ENCODE results near the gene SLC2A2. TPM values are rescaled to one million over a fixed set of nuclear protein-coding genes. Genes with fewer than 3 reads are reported as not detected.
A peak's percentile ranks its signal among the peaks of the same experiment; 100 is the strongest.

The SLC2A2 gene
- total RNA-seq, 1 experiment from 2014 or later = 4.6 TPM

GRCh38 chr3:171055336-171056178 lies 29.0 kb upstream of the SLC2A2 start:
- peak; percentile 44 to 56 for DNase-seq
- no peaks in the 10 kb centered on the region for H3K36me3 ChIP-seq (ENCODE audit: control insufficient read depth, insufficient read depth, low read length)
- POLR2A ChIA-PET = no interaction called here
- Mint-ChIP-seq H3K9me3 (ENCODE audit: unreplicated experiment) (no peaks in the 10 kb centered on the region), H3K4me3 (ENCODE audit: unreplicated experiment) (no peak overlapping the region), H3K27ac (ENCODE audit: unreplicated experiment) (no peak overlapping the region), H3K27me3 (ENCODE audit: insufficient read depth, unreplicated experiment) (no peaks in the 10 kb centered on the region), H3K4me1 (ENCODE audit: low read depth, unreplicated experiment) (peaks cover 9% of the 10 kb centered on the region), H3K36me3 (ENCODE audit: insufficient read depth, unreplicated experiment) (peaks cover 6% of the 10 kb centered on the region)
- peaks cover 73% of the 10 kb centered on the region for H3K4me1 ChIP-seq
- CTCF ChIA-PET = no interaction called here
- no peaks in the 10 kb centered on the region for H3K27me3 ChIP-seq (replicated peaks; ENCODE audit: control insufficient read depth, insufficient read depth, low read length)
- intact Hi-C loops (cut with micrococcal nuclease; ENCODE audit: unreplicated experiment) = loop anchor here (1.0 kb wide), 3 partner anchors 11 to 102 kb away; no protein-coding TSS in a partner anchor
- no peak for TF ChIP-seq CTCF (IDR thresholded peaks at IDR 0.05; ENCODE audit: insufficient read depth in 1 of 2, low read depth in 1 of 2, low read length in 1 of 2, severe bottlenecking in 1 of 2, unreplicated experiment in 1 of 2)
- no peaks in the 10 kb centered on the region for H3K9me3 ChIP-seq
- no peak overlapping the region for H3K4me3 ChIP-seq (ENCODE audit: low read depth, low read length)
- no TSS peak for BruUV-seq (replicated peaks)

GRCh38 chr3:171054921-171055320 lies 28.4 kb upstream of the SLC2A2 start:
- H3K9me3 Mint-ChIP-seq (ENCODE audit: unreplicated experiment) = no peaks in the 10 kb centered on the region
- no peaks in the 10 kb centered on the region for H3K36me3 ChIP-seq (ENCODE audit: control insufficient read depth, insufficient read depth, low read length)
- H3K4me1 Mint-ChIP-seq (ENCODE audit: low read depth, unreplicated experiment) = peaks cover 14% of the 10 kb centered on the region
- H3K27me3 Mint-ChIP-seq (ENCODE audit: insufficient read depth, unreplicated experiment) = no peaks in the 10 kb centered on the region
- intact Hi-C loops (cut with micrococcal nuclease; ENCODE audit: unreplicated experiment) = loop anchor here (1.0 to 5.0 kb wide), 5 partner anchors 11 to 777 kb away; no protein-coding TSS in a partner anchor
- no peak for DNase-seq
- BruUV-seq (replicated peaks) = no TSS peak
- POLR2A ChIA-PET = no interaction called here
- no peak overlapping the region for H3K4me3 Mint-ChIP-seq (ENCODE audit: unreplicated experiment)
- peaks cover 6% of the 10 kb centered on the region for H3K36me3 Mint-ChIP-seq (ENCODE audit: insufficient read depth, unreplicated experiment)
- no peaks in the 10 kb centered on the region for H3K27me3 ChIP-seq (replicated peaks; ENCODE audit: control insufficient read depth, insufficient read depth, low read length)
- CTCF ChIA-PET = no interaction called here
- H3K9me3 ChIP-seq = no peaks in the 10 kb centered on the region
- TF ChIP-seq CTCF (IDR thresholded peaks at IDR 0.05; ENCODE audit: insufficient read depth in 1 of 2, low read depth in 1 of 2, low read length in 1 of 2, severe bottlenecking in 1 of 2, unreplicated experiment in 1 of 2) = no peak
- no peak overlapping the region for H3K27ac Mint-ChIP-seq (ENCODE audit: unreplicated experiment)
- H3K4me1 ChIP-seq = peaks cover 72% of the 10 kb centered on the region
- no peak overlapping the region for H3K4me3 ChIP-seq (ENCODE audit: low read depth, low read length)

- Histone ChIP-seq H3K9me3 (no peaks in the 10 kb centered on the region), H3K4me1 (peaks cover 72% of the 10 kb centered on the region), H3K4me3 (ENCODE audit: low read depth, low read length) (no peak overlapping the region), H3K27me3 (replicated peaks; ENCODE audit: control insufficient read depth, insufficient read depth, low read length) (no peaks in the 10 kb centered on the region), H3K36me3 (ENCODE audit: control insufficient read depth, insufficient read depth, low read length) (no peaks in the 10 kb centered on the region)
- Mint-ChIP-seq H3K27ac (ENCODE audit: unreplicated experiment) (no peak overlapping the region), H3K27me3 (ENCODE audit: insufficient read depth, unreplicated experiment) (no peaks in the 10 kb centered on the region), H3K9me3 (ENCODE audit: unreplicated experiment) (no peaks in the 10 kb centered on the region), H3K4me1 (ENCODE audit: low read depth, unreplicated experiment) (peaks cover 14% of the 10 kb centered on the region), H3K36me3 (ENCODE audit: insufficient read depth, unreplicated experiment) (peaks cover 6% of the 10 kb centered on the region), H3K4me3 (ENCODE audit: unreplicated experiment) (no peak overlapping the region)
- DNase-seq = no peak
- no peak for TF ChIP-seq CTCF (IDR thresholded peaks at IDR 0.05; ENCODE audit: insufficient read depth in 1 of 2, low read depth in 1 of 2, low read length in 1 of 2, severe bottlenecking in 1 of 2, unreplicated experiment in 1 of 2)
- intact Hi-C loops (cut with micrococcal nuclease; ENCODE audit: unreplicated experiment) = loop anchor here (5.0 kb wide), 2 partner anchors 48 to 778 kb away; no protein-coding TSS in a partner anchor
- ChIA-PET CTCF (interaction anchor here (0.6 kb wide), 1 partner anchor 484 kb away, joined by 5 read pairs; no protein-coding TSS in a partner anchor), POLR2A (no interaction called here)
- no TSS peak for BruUV-seq (replicated peaks)
Observed at GRCh38 chr3:171054231-171054630, 27.7 kb upstream of the SLC2A2 start.

All from Caco-2 (cell line).